SHP77 (cell line): ENCODE measurements around the gene P2RY12.
A peak's percentile ranks its signal among the peaks of the same experiment; 100 is the strongest.
"Not testable (repeated sequence)": the region's sequence is repeated elsewhere in the genome, so short reads cannot be mapped to it uniquely, and the experiment has no call there.

Source experiments
- DNase-seq, 2 experiments: peaks; one replicate each; lab custom pipeline; 2025; lab: John Stamatoyannopoulos, UW

Gene P2RY12

DNA sequence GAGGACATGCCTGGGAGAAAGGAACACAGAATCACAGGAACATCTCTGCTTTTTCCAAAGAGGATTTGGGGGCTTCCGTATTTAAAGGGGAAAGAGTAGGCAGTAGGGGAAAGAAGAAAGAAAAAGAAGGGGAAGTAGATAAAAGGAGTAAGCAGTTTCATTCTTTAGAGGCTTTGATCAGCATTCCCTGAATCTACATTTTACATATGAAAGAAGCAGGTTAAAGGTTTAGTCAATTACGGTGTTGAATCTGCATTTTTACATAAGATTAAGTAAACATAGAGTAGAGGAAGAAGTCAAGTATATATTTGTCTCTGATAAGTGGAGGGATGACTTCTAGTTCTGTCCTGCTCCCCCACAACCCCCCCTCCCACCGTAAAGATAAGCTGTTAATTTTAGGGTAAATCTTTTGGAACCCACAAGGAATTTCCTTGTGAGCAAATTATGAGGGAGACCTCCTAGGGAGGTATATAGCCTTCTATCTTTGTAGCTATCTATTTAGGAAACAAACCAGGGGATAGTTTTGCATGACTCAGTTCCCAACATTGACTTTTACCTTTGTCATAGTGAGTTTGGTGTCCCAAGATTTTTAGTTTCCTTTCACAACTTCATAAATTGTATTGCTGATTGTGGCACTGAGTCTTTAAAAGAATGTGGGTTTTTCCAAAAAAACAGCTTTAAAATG, 8.7 kb upstream of the P2RY12 start:
- no peak for DNase-seq

DNA sequence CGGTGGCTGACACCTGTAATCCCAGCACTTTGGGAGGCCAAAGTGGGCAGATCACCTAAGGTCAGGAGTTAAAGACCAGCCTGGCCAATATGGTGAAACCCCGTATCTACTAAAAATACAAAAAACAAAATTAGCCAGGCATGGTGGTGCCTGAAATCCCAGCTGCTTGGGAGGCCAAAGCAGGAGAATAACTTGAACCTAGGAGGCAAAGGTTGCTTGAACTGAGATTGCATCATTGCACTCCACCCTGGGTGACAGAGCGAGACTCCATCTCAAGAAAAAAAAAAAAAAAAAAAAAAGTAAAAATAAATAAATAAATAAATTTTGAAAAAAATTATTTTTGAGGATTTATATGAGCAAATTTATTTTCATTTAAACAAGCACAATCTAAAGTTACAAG, 7.6 kb upstream of the P2RY12 start:
- not testable (repeated sequence) for DNase-seq

DNA sequence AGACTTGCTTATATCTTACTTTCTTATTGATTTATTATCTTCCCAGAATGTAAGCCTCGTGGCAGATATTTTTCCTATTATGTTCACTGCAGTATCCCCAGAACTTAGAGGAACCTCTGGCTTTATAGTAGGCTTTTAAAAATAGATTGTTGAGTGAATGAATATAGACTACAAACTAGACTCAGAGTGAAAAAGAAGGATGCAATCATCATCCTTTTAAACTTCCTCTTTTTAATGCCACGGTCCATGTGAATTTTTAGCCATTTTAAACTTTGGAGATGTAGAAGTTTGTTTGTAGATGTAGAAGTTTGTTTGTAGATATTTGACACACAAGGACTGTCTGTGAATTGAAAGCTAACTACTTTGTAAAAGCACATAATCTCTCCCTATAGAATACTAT, 7.2 kb upstream of the P2RY12 start:
- DNase-seq: no peak

DNA sequence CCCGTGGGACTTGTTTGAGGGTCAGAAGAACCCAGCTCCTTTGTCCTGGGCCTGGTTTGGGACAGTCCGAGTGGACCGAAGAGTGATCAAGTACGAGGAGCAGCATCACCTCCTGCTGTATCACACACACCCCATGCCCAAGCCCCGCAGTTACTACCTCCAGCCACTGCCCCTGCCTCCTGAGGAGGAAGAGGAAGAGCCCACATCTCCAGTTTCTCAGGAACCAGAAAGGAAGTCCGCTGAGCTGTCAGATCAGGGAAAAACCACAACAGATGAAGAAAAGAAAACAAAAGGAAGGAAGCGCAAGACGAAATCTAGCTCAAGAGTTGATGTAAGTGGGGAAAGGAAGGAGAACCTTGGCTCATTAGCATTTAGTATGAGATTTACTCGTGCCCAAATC, 3.3 kb upstream of the P2RY12 start:
- DNase-seq: no peak

DNA sequence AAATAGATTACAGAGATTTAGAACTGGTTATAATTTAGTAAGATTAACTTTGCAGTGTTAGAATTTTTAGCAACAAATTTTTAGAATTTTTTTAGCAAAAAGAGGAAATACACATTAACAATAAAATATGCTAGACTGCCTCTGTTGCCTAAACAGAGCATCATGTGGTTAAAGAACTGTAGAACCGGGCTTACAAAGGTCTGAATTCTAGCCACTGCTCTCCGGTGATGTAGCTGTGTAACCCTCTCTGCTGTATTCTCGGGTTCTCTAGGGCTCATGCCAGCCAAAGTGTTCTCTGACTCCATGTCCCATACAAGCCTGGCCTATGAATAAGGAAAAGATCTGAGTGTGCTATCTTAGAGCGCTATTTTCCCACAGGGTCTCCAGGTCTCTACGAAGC, 2.9 kb upstream of the P2RY12 start:
- DNase-seq: no peak

DNA sequence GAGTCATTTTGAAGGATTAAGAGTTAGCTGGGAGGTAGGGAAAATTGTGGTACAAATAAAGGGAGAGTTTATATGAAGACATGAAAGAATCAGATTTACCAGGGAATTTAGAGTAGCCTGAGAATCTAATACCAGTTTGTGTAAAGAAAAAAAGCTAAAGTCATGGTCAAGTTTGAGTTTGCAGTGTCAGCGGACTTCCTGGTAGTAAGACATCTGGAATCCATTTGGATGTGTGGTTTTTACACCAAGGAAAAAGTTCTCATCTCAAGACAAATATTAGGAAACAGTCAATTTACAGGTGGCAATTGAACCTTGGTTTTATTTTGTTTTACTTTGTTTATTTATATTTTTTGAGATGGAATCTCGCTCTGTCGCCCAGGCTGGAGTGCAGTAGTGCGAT, 1.5 kb upstream of the P2RY12 start:
- no peak for DNase-seq

DNA sequence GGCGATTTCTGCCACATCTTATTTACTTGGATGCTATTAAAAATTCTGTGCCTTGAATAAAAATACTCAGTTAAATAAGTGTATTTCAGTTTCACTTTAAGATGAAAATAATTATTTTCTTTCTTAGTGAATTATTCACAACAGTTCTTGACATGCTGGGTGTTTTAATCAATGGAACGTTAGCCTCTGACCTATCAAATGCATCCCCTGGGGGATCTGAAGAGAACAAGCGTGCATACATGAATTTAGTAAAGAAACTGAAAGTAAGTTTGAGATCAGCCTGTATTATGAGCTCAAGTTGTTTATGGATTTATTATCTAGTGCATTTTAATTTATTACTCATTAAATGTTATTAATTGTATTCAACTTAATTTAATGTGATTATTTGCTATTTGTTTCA, 597 bp downstream of the P2RY12 start:
- DNase-seq: no peak

DNA sequence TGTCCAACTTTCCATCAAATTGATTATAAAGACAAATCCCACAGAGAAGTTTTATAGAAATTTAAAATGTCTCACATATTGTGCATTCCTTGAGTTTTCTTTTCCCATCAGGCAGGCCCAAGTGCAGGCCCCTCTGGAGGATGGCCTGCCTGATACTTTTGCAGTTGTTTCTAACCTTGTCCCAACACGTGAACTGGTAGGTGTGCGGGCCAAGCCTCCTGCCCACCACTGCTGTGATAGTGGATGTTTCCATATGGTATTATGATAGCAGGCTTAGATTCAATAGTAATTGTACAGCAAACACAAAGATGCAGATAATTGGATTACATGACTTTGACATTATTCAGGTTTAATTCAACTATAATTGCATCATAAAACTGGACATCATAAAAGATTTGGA, 1.4 kb downstream of the P2RY12 start:
- DNase-seq: no peak

DNA sequence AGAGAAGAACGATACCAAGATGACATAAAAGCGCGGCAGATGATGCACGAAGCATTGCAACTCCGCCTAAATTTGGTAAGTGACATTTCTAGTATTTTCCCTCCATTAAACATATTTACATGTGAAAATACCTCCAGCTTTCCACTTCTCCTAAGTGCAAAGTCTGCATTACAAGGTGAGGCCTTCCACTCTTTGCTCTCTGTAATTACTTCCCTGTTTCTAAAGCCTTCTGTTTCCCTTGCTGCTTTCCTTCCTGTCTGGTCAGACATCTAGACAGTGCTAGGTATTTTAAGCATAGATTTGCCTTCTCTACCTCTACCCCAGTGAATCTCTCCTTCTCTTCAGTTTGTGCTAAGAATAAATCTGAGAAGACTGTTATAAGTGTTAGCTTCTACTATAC, 1.9 kb downstream of the P2RY12 start:
- DNase-seq: no peak

DNA sequence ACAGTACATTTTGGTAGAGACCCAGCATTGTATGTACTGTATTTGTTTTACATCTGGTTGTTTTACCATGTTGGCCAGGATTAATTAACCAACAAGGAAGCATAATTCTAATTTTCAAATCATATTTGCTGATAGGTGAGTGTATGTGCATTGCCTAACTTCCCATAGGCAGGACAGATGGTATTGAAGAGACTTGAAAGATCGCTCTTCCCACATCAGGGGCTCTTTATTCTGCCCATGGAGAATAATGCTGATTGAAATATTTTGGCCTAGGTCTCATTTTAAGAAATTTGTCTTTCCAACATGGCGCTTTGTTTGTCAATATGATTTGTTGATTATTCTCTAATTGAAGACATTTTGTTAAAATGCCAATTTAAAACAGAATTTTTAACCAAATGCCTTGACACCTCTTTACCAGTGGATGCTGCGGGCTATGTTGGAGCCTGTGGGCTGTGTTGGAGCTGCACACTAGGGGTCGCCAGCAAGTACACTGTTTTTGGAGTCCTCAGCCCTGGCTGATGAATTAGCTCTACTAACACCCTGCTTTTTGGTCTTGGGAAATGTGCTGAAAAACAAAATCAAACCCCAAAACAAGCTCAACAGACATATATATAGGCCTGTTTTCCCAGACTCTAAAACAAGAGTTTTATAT, 5.3 kb downstream of the P2RY12 start:
- peak in 1 of 2 experiments; percentile 13 for DNase-seq

DNA sequence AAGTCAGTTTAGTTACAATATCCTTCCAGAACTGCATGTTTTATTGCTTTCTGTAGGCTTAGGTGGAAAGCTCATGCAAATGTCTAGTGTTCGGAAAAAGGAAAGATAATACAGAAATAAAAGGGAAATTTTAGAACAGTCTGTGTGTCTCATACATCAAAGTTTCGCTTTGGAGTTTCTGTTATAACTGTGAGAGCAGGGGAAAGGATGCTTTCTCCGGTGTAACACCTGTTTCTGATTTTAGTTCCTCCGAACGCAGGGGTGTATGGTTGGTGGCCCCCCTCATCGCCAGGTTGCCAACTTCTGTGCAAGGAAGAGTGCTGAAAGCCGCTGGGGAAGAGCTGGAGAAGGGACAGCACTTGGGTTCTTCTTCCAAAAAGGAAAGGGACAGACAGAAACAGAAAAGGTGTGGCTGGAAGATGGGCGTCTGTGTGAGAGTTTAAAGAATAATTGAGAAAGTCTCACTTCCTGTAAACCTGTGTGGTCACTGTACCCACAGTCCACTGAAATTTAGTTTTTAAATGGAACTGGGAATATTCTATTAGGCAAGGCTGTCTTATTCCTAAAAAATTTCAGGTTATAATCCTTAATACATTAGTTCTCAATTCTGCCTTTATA, 6.7 kb downstream of the P2RY12 start:
- no peak for DNase-seq

DNA sequence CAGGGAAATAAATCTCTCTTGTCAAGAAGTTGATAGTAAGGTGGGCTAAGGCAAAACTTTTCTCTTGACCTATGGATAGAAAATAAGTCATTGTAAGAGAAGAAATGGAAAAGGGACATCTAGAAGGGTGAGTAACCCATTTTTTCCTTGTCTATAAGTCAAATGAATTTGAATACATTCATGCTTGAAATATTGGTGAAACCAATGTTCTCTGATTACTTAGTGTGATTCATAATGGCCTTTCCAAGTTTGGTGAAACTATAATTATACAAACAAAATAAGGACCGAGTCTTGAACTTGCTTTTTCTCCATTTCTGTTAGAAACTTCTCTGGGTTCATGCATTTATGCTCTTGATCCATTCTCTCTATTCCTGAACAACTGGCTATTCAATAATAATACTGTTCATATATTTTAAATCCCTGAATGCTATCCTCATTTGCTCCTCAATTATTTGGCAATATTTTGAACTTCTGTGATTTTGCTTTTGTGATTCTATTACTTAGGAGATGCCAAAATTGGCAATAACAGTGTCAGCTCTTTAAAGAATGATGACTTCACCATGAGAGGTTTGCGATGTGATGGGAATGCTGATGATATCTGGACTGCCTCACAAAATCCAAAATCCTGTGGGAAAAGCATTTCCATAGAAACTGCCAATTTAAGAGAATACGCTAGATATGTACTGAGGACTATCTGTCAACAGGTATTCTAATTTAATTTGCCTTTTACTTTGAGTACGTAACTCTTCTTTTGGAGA, 12.3 kb downstream of the P2RY12 start:
- no peak for DNase-seq

DNA sequence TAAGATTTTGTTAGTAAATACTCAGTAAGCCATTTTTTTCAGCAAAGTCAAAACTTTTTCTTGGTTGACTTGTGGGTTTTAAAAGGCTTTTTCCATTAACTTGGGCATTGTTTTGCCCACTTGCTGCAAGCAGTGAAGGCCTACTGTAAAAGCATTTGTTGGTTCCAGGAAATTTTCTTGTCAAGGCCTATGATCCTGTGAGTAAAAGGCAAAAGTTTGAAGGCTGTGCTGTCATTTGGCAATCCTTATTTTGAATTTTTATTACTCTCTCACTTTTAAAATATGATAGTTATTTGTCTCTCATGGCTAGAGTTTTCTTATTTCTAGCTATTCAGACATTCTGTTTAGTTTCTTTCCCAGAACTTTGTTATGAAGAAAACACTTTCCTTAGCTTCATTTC, 13.0 kb downstream of the P2RY12 start:
- DNase-seq: no peak

DNA sequence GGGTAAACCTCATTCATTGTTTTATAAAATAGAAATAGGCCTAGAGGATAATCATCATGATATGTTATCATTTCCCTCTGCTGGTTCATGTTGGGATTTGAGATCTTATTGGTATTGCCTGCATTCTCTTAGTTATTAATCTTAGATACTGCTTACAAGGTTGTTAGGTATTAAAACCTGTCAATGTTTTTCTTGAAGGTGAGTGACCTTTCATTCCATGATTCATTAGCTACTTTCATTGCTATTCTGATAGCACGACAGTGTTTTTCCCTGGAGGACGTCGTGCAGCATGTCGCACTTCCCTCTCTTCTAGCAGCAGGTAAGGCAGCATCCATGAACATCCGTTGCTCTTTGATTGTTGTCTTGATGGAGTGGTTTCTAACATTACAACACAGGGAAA, 17.1 kb downstream of the P2RY12 start:
- DNase-seq: no peak

DNA sequence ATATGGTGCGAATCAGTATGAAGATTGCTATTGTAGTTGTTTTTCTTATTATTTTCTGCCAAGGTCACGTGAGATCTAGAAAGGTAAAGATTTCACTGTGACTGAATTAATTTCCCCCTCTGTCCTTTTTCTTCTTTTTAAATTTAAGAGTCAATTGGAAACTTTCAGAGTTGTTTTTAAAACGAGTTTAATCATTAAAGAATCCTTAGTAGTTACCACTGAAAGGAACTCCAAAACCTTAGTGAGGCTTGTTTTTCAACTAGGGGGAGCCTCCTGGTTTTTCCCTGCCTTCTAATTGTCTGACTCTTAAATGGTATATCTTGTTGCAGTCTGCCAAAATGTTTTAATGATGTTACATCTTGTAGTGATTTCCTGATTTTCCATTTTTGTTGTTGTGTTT, 17.6 kb downstream of the P2RY12 start:
- DNase-seq: no peak

DNA sequence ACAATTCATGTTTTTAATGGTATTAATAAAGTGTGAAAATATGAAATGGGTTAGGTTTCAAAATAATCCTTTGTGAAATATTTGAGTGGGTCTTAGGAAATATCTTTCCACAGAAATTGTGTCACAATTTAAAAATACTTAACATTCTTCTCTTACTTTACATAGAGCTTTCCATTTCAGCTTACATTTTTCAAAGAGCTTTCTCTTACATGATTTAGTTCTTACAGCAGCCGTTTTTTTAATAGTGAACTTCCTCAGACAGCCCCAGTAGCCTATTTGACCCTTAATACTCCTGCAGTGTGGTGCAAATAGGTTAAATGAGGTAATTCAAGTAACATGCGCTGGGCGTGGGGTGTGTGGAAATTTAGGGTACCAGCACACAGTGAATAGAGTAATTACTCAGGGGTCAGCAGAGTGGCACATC, 21.8 kb downstream of the P2RY12 start:
- no peak for DNase-seq

DNA sequence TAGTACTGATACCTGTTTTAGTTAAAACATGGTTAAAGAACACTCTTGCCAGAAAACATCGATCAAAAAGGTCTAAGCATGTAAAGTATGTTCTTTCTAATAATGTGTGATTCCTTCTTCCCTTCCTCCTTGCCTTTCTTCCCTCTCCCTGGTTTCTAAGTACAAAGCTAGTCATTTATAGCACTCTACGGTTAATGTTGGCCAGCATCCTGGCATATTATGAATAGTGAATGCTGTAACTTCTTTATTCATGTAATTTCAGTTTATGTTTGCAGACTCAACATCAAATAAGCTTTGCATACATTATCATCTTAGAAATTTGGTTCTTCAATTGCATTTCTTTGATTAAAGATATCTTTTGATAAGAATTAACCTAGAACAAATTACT, 27.1 kb downstream of the P2RY12 start:
- DNase-seq: no peak

DNA sequence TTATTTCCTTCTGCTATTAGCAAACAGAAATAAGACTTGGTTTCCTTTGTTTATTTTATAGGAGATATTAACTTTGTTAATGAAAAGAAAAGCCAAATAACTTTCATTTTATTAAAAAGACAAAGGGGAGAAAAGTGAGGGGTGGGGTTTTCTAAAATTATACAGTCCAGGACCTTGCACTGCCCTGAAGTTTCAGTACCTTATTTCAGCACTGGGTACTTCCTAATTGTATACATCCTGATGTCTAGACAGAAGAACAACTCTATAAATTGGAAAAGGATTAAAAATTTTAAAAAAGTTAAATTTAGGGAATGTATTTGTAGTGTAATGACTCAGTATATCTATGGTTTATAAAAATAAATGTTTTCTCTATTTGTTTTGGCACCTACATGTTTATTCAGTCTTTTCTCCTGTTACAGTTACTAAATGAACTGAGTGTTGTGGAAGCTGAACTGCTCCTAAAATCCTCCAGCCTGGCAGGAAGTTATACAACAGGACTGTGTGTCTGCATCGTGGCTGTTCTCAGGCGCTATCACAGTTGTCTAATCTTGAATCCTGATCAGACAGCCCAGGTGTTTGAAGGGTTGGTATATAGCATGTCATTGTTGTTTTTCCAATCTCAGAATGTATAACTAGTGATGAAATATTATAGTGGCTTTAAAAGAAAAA, 27.6 kb downstream of the P2RY12 start:
- DNase-seq: no peak

DNA sequence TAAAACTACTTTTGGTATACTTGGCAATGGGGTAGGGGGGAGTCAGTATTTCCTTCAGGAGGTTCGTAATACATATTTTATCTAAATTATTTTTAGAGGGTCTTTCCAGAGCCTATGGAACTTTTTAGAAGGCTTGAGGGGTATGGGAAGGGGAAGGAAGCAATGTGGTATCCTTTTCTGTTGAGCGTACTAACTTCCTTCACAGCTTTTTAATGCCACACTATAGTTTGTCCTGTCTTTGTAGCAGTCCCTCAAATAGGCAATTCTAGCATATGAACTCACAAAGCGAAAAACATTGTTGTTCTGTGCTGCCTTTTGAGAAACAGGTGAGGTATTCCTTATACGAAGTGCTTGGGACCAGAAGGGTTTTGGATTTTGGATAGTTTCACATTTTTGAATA, 32.9 kb downstream of the P2RY12 start:
- no peak for DNase-seq

DNA sequence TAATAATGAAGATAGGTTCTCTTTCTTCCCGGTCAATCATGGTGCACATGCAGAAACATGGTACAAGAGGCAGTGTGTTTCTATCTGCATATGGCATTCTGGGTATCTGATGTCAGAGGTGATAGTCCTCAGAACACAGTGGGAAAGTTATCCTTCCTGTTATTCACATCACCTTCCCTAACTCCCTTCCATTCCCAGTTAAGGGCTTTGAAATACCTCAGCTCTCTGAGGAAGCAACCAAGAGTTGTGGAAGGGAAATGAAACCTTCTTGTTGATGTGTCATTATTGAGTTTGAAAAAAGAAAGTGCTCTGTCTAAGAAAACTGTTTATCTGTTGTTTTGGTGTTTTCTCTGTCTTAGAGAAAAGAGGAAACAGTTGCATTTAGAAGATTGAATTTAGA, 33.3 kb downstream of the P2RY12 start:
- no peak for DNase-seq

DNA sequence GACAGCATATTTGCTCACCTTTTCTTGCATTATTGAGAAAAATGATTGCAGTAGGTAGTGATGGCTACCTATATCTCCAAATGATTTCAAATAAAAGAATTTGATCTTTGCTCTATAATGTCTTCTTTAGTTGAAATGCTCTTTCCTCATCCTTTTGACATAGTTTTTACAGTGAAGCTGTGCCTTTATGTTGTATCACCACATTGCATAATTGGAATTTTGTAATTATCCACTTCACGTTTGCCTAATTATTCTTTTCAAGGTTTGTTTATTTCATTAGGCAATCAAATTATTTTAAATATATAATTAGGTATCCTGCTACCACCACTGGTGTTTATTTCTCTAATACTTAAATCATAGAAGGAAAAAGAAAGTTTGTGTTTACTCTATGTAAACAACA, 33.9 kb downstream of the P2RY12 start:
- DNase-seq: no peak

DNA sequence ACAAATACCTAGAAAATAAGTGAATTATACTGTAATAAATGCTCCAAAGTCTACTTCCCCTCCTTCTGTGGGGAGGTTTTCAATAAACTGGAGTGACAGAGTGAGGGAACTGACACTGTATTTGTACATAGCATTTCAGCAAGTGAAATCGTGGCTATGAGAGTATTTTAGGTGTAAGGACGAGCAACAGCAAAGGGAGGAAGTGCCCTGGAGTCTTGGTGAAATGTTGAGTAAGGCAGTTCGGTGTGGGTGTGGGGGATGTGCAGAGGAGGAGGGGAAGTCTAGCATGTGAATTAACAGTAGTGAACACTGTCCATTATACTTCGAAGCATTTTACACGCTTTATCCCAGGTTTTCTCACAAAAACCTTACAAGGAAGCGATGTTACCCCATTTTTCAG, 37.1 kb downstream of the P2RY12 start:
- no peak for DNase-seq
